Keratinocyte (primary cell): ENCODE data around the gene NR1H2. TPM values are rescaled to one million over a fixed set of nuclear protein-coding genes. Genes with fewer than 3 reads are reported as not detected.

Experiments used
- DNase-seq: peaks from one replicate; pipeline ENCODE4 v3.0.0-alpha.2; 2011; ENCODE audit warnings: low read depth, missing footprints, low spot score
- FAIRE-seq: peaks from 2 replicates; lab custom pipeline; 2011; peaks lifted over from hg19 to GRCh38; lab: Jason Lieb, UNC
- H2AFZ ChIP-seq: 2 replicates; pipeline ENCODE4 v1.6.0; 2012; ENCODE audit warnings: low read length, control low read depth, inconsistent platforms; ENCODE audit not compliant: control insufficient read depth
- H3K27ac ChIP-seq: 2 replicates; pipeline ENCODE4 v1.5.1; 2011; ENCODE audit warnings: low read length; ENCODE audit not compliant: control insufficient read depth, insufficient read depth
- H3K27me3 ChIP-seq: 3 replicates; pipeline ENCODE4 v1.6.0; 2011; ENCODE audit warnings: low read length; ENCODE audit not compliant: control insufficient read depth, insufficient read depth; ENCODE audit errors: extremely low read depth
- H3K36me3 ChIP-seq, 2 experiments: 2 replicates in 1 of 2; 3 replicates in 1 of 2; pipeline ENCODE4 v1.5.1; 2011; ENCODE audit warnings: low read length in 2 of 2, mild to moderate bottlenecking in 1 of 2; ENCODE audit not compliant: control insufficient read depth in 2 of 2, insufficient read depth in 2 of 2; ENCODE audit errors: extremely low read depth in 1 of 2
- H3K4me1 ChIP-seq: 3 replicates; pipeline ENCODE4 v1.5.1; 2011; ENCODE audit warnings: low read length; ENCODE audit not compliant: control insufficient read depth, insufficient read depth; ENCODE audit errors: extremely low read depth
- H3K4me2 ChIP-seq: 3 replicates; pipeline ENCODE4 v1.6.0; 2011; ENCODE audit warnings: low read depth, low read length; ENCODE audit not compliant: control insufficient read depth, insufficient read depth; ENCODE audit errors: extremely low read depth
- H3K4me3 ChIP-seq, 3 experiments: fragments of 200-600 bp in 1 of 3; sonication (generic) in 1 of 3; 2 replicates in 2 of 3; 3 replicates in 1 of 3; pipeline ENCODE4 v1.5.1; 2011 to 2016; ENCODE audit warnings: low read length in 3 of 3, mild to moderate bottlenecking in 3 of 3, control low read depth in 2 of 3, inconsistent platforms in 1 of 3, low read depth in 1 of 3, mixed read lengths in 1 of 3, mixed run types in 1 of 3, moderate library complexity in 1 of 3; ENCODE audit not compliant: control insufficient read depth in 2 of 3, insufficient read depth in 2 of 3; ENCODE audit errors: extremely low read depth in 1 of 3
- H3K79me2 ChIP-seq: 2 replicates; pipeline ENCODE4 v1.6.0; 2012; ENCODE audit warnings: low read length; ENCODE audit not compliant: control insufficient read depth, insufficient read depth
- H3K9ac ChIP-seq: 3 replicates; pipeline ENCODE4 v1.6.0; 2011; ENCODE audit warnings: low read length; ENCODE audit not compliant: control insufficient read depth, insufficient read depth; ENCODE audit errors: extremely low read depth
- H3K9me1 ChIP-seq: 3 replicates; pipeline ENCODE4 v1.6.0; 2011; ENCODE audit warnings: low read length; ENCODE audit not compliant: control insufficient read depth, insufficient read depth; ENCODE audit errors: extremely low read depth
- H3K9me3 ChIP-seq: 2 replicates; pipeline ENCODE4 v1.5.1; 2012; ENCODE audit warnings: low read depth, low read length; ENCODE audit not compliant: control insufficient read depth
- H4K20me1 ChIP-seq: 3 replicates; pipeline ENCODE4 v1.6.0; 2011; ENCODE audit warnings: low read length; ENCODE audit not compliant: control insufficient read depth, insufficient read depth; ENCODE audit errors: extremely low read depth
- EZH2 ChIP-seq: IDR thresholded peaks from one replicate; pipeline ENCODE4 v1.6.1; 2012; ENCODE audit warnings: inconsistent platforms, mild to moderate bottlenecking, low read length, moderate library complexity
- dilution Hi-C: fragments of 300-500 bp; cut with MboI; formaldehyde crosslinking; loops from one replicate; pipeline ENCODE4 v1.7.0; 2020; ENCODE audit warnings: low sequenced_read_pairs; ENCODE audit not compliant: extremely low pct_ligation_motif_present
- polyA plus RNA-seq, 5 experiments: library from polyadenylated mRNA; depleted of rRNA in 3 of 5; stranded (reverse) in 3 of 5; stranded (forward) in 1 of 5; unstranded in 1 of 5; fragments of >200 nt; gene quantifications; 1 replicate in 1 of 5; 2 replicates in 3 of 5; 3 replicates in 1 of 5; pipeline versions ENCODE4 v1.2.1 to v1.2.3, GENCODE V29; 2011 to 2012; ENCODE audit warnings: missing spikeins in 2 of 5, low read depth in 1 of 5, low replicate concordance in 1 of 5
- TF ChIP-seq, protein P1 (sequence below), 3 experiments: IDR thresholded peaks in 1 of 3; conservative IDR thresholded peaks in 1 of 3; optimal IDR thresholded peaks in 1 of 3; 2 replicates in 2 of 3; 3 replicates in 1 of 3; pipeline versions ENCODE3 to v1.5.1; 2011; ENCODE audit warnings: low read length in 3 of 3, mild to moderate bottlenecking in 3 of 3, moderate library complexity in 2 of 3, control low read depth in 1 of 3, inconsistent platforms in 1 of 3; ENCODE audit not compliant: insufficient read depth in 2 of 3; ENCODE audit errors: extremely low read depth in 1 of 3

NR1H2 gene
- polyA plus RNA-seq, 1 donor (not counting 4 experiments of a cell fraction or from before 2014, with no cell fraction given) = 19.5 TPM

DNA sequence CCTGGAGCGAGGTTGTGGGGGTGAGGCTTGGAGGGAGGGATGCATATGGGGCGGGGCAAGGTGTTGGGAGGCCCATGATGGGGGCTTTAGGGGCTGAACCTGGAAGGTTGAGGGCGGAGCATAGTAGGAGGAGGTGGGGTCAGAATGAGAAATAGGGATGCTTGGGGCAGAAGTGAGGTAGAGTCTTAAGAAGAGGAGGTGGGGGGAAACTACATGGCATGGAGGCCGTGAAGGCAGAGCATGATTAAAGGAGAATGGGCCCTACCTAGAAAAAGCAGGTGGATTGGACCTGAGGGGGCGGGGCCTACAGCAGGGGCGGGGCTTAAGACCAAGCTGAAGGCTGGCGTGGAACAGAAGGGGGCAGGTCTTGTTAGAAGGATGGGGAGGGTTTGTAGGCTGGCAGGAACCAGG lies 799 bp downstream of the NR1H2 start:
- no peak overlapping the region for H3K9ac ChIP-seq
- H3K79me2 ChIP-seq = no peaks in the 10 kb centered on the region
- peak overlapping the region in 1 of 3 experiments; percentile 96 for H3K4me3 ChIP-seq
- H3K36me3 ChIP-seq = peaks cover 16 to 27% of the 10 kb centered on the region in 2 experiments
- no peaks in the 10 kb centered on the region for H3K27me3 ChIP-seq
- DNase-seq = no peak
- no peaks in the 10 kb centered on the region for H3K9me3 ChIP-seq
- no peaks in the 10 kb centered on the region for H3K4me1 ChIP-seq
- no peak for TF ChIP-seq EZH2
- TF ChIP-seq, protein P1, sequence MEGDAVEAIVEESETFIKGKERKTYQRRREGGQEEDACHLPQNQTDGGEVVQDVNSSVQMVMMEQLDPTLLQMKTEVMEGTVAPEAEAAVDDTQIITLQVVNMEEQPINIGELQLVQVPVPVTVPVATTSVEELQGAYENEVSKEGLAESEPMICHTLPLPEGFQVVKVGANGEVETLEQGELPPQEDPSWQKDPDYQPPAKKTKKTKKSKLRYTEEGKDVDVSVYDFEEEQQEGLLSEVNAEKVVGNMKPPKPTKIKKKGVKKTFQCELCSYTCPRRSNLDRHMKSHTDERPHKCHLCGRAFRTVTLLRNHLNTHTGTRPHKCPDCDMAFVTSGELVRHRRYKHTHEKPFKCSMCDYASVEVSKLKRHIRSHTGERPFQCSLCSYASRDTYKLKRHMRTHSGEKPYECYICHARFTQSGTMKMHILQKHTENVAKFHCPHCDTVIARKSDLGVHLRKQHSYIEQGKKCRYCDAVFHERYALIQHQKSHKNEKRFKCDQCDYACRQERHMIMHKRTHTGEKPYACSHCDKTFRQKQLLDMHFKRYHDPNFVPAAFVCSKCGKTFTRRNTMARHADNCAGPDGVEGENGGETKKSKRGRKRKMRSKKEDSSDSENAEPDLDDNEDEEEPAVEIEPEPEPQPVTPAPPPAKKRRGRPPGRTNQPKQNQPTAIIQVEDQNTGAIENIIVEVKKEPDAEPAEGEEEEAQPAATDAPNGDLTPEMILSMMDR (optimal IDR thresholded peaks at IDR 0.05 in 1 of 3, IDR thresholded peaks at IDR 0.05 in 1 of 3, conservative IDR thresholded peaks at IDR 0.05 in 1 of 3; ENCODE audit: extremely low read depth in 1 of 3, insufficient read depth in 2 of 3, low read length in 3 of 3) = no peak
- dilution Hi-C loops = no loop called here
- H3K27ac ChIP-seq = no peak overlapping the region
- no peaks in the 10 kb centered on the region for H4K20me1 ChIP-seq
- no peak overlapping the region for H3K4me2 ChIP-seq
- no peaks in the 10 kb centered on the region for H3K9me1 ChIP-seq
- FAIRE-seq = no peak
- H2AFZ ChIP-seq = no peak overlapping the region

DNA sequence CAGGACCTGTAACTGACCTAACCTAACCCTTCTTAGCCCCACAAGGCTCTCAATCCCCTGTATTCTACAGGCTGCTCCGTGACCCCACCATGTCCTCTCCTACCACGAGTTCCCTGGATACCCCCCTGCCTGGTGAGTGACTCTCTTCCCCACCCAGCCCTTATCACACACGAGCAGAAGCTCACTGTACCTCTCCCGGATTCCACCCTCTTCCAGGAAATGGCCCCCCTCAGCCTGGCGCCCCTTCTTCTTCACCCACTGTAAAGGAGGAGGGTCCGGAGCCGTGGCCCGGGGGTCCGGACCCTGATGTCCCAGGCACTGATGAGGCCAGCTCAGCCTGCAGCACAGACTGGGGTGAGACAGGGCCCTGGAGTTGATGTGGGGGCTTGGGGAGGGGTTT lies 1.3 kb downstream of the NR1H2 start:
- no peak overlapping the region for H3K9ac ChIP-seq
- H3K4me2 ChIP-seq = no peak overlapping the region
- no peaks in the 10 kb centered on the region for H3K79me2 ChIP-seq
- no peak for FAIRE-seq
- H3K27me3 ChIP-seq = no peaks in the 10 kb centered on the region
- H3K4me1 ChIP-seq = no peaks in the 10 kb centered on the region
- no peaks in the 10 kb centered on the region for H4K20me1 ChIP-seq
- no peak overlapping the region for H3K27ac ChIP-seq
- no peak overlapping the region for H2AFZ ChIP-seq
- dilution Hi-C loops = no loop called here
- no peaks in the 10 kb centered on the region for H3K9me1 ChIP-seq
- no peak for DNase-seq
- TF ChIP-seq EZH2 = no peak
- TF ChIP-seq, protein P1 (optimal IDR thresholded peaks at IDR 0.05 in 1 of 3, IDR thresholded peaks at IDR 0.05 in 1 of 3, conservative IDR thresholded peaks at IDR 0.05 in 1 of 3; ENCODE audit: extremely low read depth in 1 of 3, insufficient read depth in 2 of 3, low read length in 3 of 3) = no peak
- peaks cover 16 to 29% of the 10 kb centered on the region in 2 experiments for H3K36me3 ChIP-seq
- no peak overlapping the region for H3K4me3 ChIP-seq
- no peaks in the 10 kb centered on the region for H3K9me3 ChIP-seq
